ENCODE results near the gene RCAN3. TPM values are rescaled to one million over a fixed set of nuclear protein-coding genes. Genes with fewer than 3 reads are reported as not detected.
A peak's percentile ranks its signal among the peaks of the same experiment; 100 is the strongest.

RCAN3 gene
- total and polyA plus RNA-seq, 2 of the 13 experiments (the other 11 are each of a cell fraction or from before 2014, with no cell fraction given), result 12.2 to 13.3 TPM

- TF ChIP-seq RERE (CRISPR knock-in tag; IDR thresholded peaks at IDR 0.05; ENCODE audit: low read depth) (peak; percentile 57; the same call in 1 of the 2 replicates), RXRB (CRISPR knock-in tag; IDR thresholded peaks at IDR 0.05; ENCODE audit: borderline replicate concordance) (peak; percentile 90), ZNF605 (CRISPR knock-in tag; IDR thresholded peaks at IDR 0.05) (peak; percentile 96), SNRNP70 (IDR thresholded peaks at IDR 0.05; ENCODE audit: low read depth, low read length) (no peak), PRDM15 (CRISPR knock-in tag; IDR thresholded peaks at IDR 0.05) (no peak), SYNCRIP (IDR thresholded peaks at IDR 0.05; ENCODE audit: insufficient read depth, low read depth, low read length) (no peak), U2AF1 (optimal IDR thresholded peaks at IDR 0.05; ENCODE audit: low read depth, low read length) (no peak), ZNF746 (CRISPR knock-in tag; IDR thresholded peaks at IDR 0.05) (peak; percentile 71), ZNF761 (CRISPR knock-in tag; conservative IDR thresholded peaks at IDR 0.05) (no peak), TBP (CRISPR knock-in tag; IDR thresholded peaks at IDR 0.05) (no peak), MAFF (IDR thresholded peaks at IDR 0.05; ENCODE audit: low read depth, low read length) (no peak), ZNF552 (CRISPR knock-in tag; IDR thresholded peaks at IDR 0.05; ENCODE audit: borderline replicate concordance) (no peak), ZNF550 (CRISPR knock-in tag; IDR thresholded peaks at IDR 0.05; ENCODE audit: borderline replicate concordance) (no peak), GMEB1 (CRISPR knock-in tag; IDR thresholded peaks at IDR 0.05; ENCODE audit: borderline replicate concordance) (peak; percentile 55; the same call in 1 of the 2 replicates), USF2 (IDR thresholded peaks at IDR 0.05; ENCODE audit: low read depth, low read length) (no peak), USF2 (CRISPR knock-in tag; IDR thresholded peaks at IDR 0.05; ENCODE audit: borderline replicate concordance) (no peak), RAD21 (CRISPR knock-in tag; IDR thresholded peaks at IDR 0.05) (peak; percentile 75)
These were observed 65.3 kb downstream of the RCAN3 start (continued) for GRCh38 chr1:24567792-24568388.

Data from HepG2 (cell line).